Measurements from ENCODE around the gene ATG7. TPM values are rescaled to one million over a fixed set of nuclear protein-coding genes. Genes with fewer than 3 reads are reported as not detected.

Gene ATG7
- total and polyA plus RNA-seq, 9 donors: 10.2 to 54.5 (median 37.4) TPM

DNA sequence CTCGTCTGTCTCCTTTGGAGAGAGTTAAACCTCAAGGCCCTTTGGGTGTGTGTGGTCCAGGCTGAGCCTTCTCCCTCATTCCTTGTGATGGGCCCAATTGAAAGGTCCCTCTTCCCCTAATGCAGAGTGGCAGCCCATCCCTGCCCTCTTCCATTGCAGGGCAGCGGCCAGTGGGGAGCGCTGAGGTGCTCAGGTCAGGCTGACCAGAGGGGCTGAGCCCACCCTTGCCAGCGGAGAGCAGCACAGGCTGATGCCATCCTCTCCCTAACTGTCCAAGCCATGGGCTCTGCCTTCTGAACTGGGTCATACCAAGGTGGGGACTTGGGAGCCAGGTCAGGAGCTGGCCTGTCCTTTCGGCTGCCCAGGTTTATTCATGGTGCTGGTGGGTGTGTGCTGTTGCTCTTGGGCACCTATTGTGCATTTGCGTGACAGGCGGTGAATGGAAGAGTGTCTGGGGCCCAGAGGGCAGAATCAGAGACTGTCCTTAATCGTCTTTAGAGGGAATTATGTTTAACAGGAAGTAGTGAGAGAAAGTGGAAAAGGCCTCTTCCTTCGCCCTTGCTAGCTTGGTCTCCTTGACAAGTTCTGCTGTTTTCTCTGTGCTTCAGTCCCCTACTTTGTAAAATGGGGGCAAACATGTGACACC, 274.6 kb downstream of the ATG7 start:
- Histone ChIP-seq H3K36me3 (no peaks in the 10 kb centered on the region), H3K9me3 (no peaks in the 10 kb centered on the region), H3K4me3 (no peak overlapping the region), H3K27ac (no peak overlapping the region), H3K27me3 (no peaks in the 10 kb centered on the region), H3K4me1 (ENCODE audit: insufficient read depth) (peaks cover 4% of the 10 kb centered on the region)
- intact Hi-C loops (cut with DNase I): no loop called here
- 93 to 97% (median 95%) methylated on average over 9 of the region's 9 CpGs for WGBS, 3 donors
- no peak for TF ChIP-seq EP300 (IDR thresholded peaks at IDR 0.05)
- no peak for TF ChIP-seq POLR2A (IDR thresholded peaks at IDR 0.05)
- DNase-seq: peak in 2 of 5 donors; percentile 9 to 23

DNA sequence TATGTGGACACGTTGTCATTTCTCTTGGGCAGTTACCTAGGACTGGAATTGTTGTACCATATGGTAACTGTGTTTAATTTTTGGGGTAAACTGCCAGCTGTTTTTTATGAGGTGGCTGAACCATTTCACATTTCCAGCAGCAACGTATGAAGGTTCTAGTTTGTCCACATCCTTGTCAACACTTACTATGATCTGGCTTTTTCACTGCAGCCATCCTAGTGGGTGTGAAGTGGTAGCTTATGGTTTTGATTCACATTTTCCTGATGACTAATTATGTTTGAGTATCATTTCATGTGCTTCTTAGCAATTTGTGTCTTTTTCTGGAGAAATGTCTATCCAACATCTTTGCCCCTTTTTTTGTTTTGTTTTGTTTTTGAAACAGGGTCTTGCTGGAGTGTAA, 275.3 kb downstream of the ATG7 start:
- WGBS, 3 donors: 90 to 95% (median 91%) methylated on average over 2 of the region's 2 CpGs
- intact Hi-C loops (cut with DNase I): no loop called here
- no peak for TF ChIP-seq EP300 (IDR thresholded peaks at IDR 0.05)
- no peak for TF ChIP-seq POLR2A (IDR thresholded peaks at IDR 0.05)
- TF ChIP-seq, protein P1, sequence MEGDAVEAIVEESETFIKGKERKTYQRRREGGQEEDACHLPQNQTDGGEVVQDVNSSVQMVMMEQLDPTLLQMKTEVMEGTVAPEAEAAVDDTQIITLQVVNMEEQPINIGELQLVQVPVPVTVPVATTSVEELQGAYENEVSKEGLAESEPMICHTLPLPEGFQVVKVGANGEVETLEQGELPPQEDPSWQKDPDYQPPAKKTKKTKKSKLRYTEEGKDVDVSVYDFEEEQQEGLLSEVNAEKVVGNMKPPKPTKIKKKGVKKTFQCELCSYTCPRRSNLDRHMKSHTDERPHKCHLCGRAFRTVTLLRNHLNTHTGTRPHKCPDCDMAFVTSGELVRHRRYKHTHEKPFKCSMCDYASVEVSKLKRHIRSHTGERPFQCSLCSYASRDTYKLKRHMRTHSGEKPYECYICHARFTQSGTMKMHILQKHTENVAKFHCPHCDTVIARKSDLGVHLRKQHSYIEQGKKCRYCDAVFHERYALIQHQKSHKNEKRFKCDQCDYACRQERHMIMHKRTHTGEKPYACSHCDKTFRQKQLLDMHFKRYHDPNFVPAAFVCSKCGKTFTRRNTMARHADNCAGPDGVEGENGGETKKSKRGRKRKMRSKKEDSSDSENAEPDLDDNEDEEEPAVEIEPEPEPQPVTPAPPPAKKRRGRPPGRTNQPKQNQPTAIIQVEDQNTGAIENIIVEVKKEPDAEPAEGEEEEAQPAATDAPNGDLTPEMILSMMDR (IDR thresholded peaks at IDR 0.05): no peak
- Histone ChIP-seq H3K27ac (no peak overlapping the region), H3K4me3 (no peak overlapping the region), H3K9me3 (no peaks in the 10 kb centered on the region), H3K36me3 (no peaks in the 10 kb centered on the region), H3K4me1 (ENCODE audit: insufficient read depth) (peaks cover 4% of the 10 kb centered on the region), H3K27me3 (no peaks in the 10 kb centered on the region)
- DNase-seq: no peak

GRCh38 chr3:11548721-11549131, 276.5 kb downstream of the ATG7 start:
- intact Hi-C loops (cut with DNase I): no loop called here
- no peak for TF ChIP-seq POLR2A (IDR thresholded peaks at IDR 0.05)
- TF ChIP-seq EP300 (IDR thresholded peaks at IDR 0.05): no peak

GRCh38 chr3:11549580-11550140, 277.5 kb downstream of the ATG7 start:
- Histone ChIP-seq H3K9me3 (no peaks in the 10 kb centered on the region), H3K27me3 (no peaks in the 10 kb centered on the region), H3K4me3 (no peak overlapping the region), H3K27ac (peak overlapping the region in 1 of 2 donors; percentile 22), H3K4me1 (ENCODE audit: insufficient read depth) (peaks cover 19% of the 10 kb centered on the region), H3K36me3 (no peaks in the 10 kb centered on the region)
- no peak for DNase-seq
- WGBS, 3 donors: 59 to 72% (median 66%) methylated on average over 9 of the region's 9 CpGs
- TF ChIP-seq EP300 (IDR thresholded peaks at IDR 0.05) (no peak), POLR2A (IDR thresholded peaks at IDR 0.05) (no peak)
- TF ChIP-seq, protein P1 (IDR thresholded peaks at IDR 0.05): no peak
- intact Hi-C loops (cut with DNase I): no loop called here

More at GRCh38 chr3:11548721-11549131, 276.5 kb downstream of the ATG7 start:
- peak in 2 of 5 donors; percentile 45 to 54 for DNase-seq
- Histone ChIP-seq H3K4me1 (ENCODE audit: insufficient read depth) (peaks cover 9% of the 10 kb centered on the region), H3K36me3 (no peaks in the 10 kb centered on the region), H3K4me3 (no peak overlapping the region), H3K27ac (no peak overlapping the region), H3K9me3 (no peaks in the 10 kb centered on the region), H3K27me3 (no peaks in the 10 kb centered on the region)
- WGBS, 3 donors: 24 to 33% (median 27%) methylated on average over 7 of the region's 7 CpGs

- Histone ChIP-seq H3K4me1 (ENCODE audit: insufficient read depth) (peaks cover 27% of the 10 kb centered on the region), H3K4me3 (no peak overlapping the region), H3K36me3 (no peaks in the 10 kb centered on the region), H3K9me3 (no peaks in the 10 kb centered on the region), H3K27me3 (no peaks in the 10 kb centered on the region), H3K27ac (no peak overlapping the region)
- WGBS, 3 donors: 87 to 91% (median 91%) methylated on average over 17 of the region's 17 CpGs
- peak in 2 of 5 donors; percentile 22 to 33 for DNase-seq
- intact Hi-C loops (cut with DNase I): no loop called here
- TF ChIP-seq POLR2A (IDR thresholded peaks at IDR 0.05): no peak
- TF ChIP-seq, protein P1 (IDR thresholded peaks at IDR 0.05): no peak
- no peak for TF ChIP-seq EP300 (IDR thresholded peaks at IDR 0.05)
Measured at GRCh38 chr3:11551036-11551435, 278.8 kb downstream of the ATG7 start.
